Measurements from ENCODE around the gene TTLL6.

The TTLL6 gene

GRCh38 chr17:48760411-48760810, 56.6 kb downstream of the TTLL6 start:
- no peak overlapping the region for H3K27ac ChIP-seq (ENCODE audit: low read depth, low read length)
- peaks cover 33% of the 10 kb centered on the region for H3K27me3 ChIP-seq (ENCODE audit: control insufficient read depth, low read length)
- no peaks in the 10 kb centered on the region for H3K4me1 ChIP-seq (ENCODE audit: control insufficient read depth, low read length)

GRCh38 chr17:48759288-48759687, 57.7 kb downstream of the TTLL6 start:
- H3K27me3 ChIP-seq (ENCODE audit: control insufficient read depth, low read length) = peaks cover 37% of the 10 kb centered on the region
- no peaks in the 10 kb centered on the region for H4K20me1 ChIP-seq (ENCODE audit: control insufficient read depth, insufficient read depth, low read depth, low read length)
- H3K4me3 ChIP-seq (ENCODE audit: low read length) = no peak overlapping the region
- H3K9me2 ChIP-seq (replicated peaks; ENCODE audit: control insufficient read depth, low read length) = no peaks in the 10 kb centered on the region
- H3K79me2 ChIP-seq (ENCODE audit: control insufficient read depth, low read length) = no peaks in the 10 kb centered on the region
- TF ChIP-seq CTCF (IDR thresholded peaks at IDR 0.05; ENCODE audit: low read depth, low read length, poor library complexity, severe bottlenecking) (no peak), EZH2phosphoT487 (IDR thresholded peaks at IDR 0.05; ENCODE audit: borderline replicate concordance, low read length) (no peak)
- H3K4me2 ChIP-seq (ENCODE audit: low read length) = no peak overlapping the region
- H3K36me3 ChIP-seq (ENCODE audit: control insufficient read depth, low read length) = no peaks in the 10 kb centered on the region
- H3K9me3 ChIP-seq (ENCODE audit: control insufficient read depth, insufficient read depth, low read length) = no peaks in the 10 kb centered on the region
- no peaks in the 10 kb centered on the region for H3K4me1 ChIP-seq (ENCODE audit: control insufficient read depth, low read length)
- H3K27ac ChIP-seq (ENCODE audit: low read depth, low read length) = no peak overlapping the region
- no peaks in the 10 kb centered on the region for H3F3A ChIP-seq (ENCODE audit: control insufficient read depth, insufficient read depth)

More at GRCh38 chr17:48760411-48760810, 56.6 kb downstream of the TTLL6 start:
- Histone ChIP-seq H4K20me1 (ENCODE audit: control insufficient read depth, insufficient read depth, low read depth, low read length) (no peaks in the 10 kb centered on the region), H3K9me3 (ENCODE audit: control insufficient read depth, insufficient read depth, low read length) (no peaks in the 10 kb centered on the region), H3K4me3 (ENCODE audit: low read length) (no peak overlapping the region), H3K4me2 (ENCODE audit: low read length) (no peak overlapping the region), H3K36me3 (ENCODE audit: control insufficient read depth, low read length) (no peaks in the 10 kb centered on the region), H3K9me2 (replicated peaks; ENCODE audit: control insufficient read depth, low read length) (no peaks in the 10 kb centered on the region), H3F3A (ENCODE audit: control insufficient read depth, insufficient read depth) (no peaks in the 10 kb centered on the region), H3K79me2 (ENCODE audit: control insufficient read depth, low read length) (no peaks in the 10 kb centered on the region)
- TF ChIP-seq CTCF (IDR thresholded peaks at IDR 0.05; ENCODE audit: low read depth, low read length, poor library complexity, severe bottlenecking) = no peak
- no peak for TF ChIP-seq EZH2phosphoT487 (IDR thresholded peaks at IDR 0.05; ENCODE audit: borderline replicate concordance, low read length)

GRCh38 chr17:48757524-48757961, 59.5 kb downstream of the TTLL6 start:
- Histone ChIP-seq H3F3A (ENCODE audit: control insufficient read depth, insufficient read depth) (no peaks in the 10 kb centered on the region), H3K4me3 (ENCODE audit: low read length) (no peak overlapping the region), H3K9me3 (ENCODE audit: control insufficient read depth, insufficient read depth, low read length) (no peaks in the 10 kb centered on the region), H4K20me1 (ENCODE audit: control insufficient read depth, insufficient read depth, low read depth, low read length) (no peaks in the 10 kb centered on the region), H3K36me3 (ENCODE audit: control insufficient read depth, low read length) (no peaks in the 10 kb centered on the region), H3K4me1 (ENCODE audit: control insufficient read depth, low read length) (no peaks in the 10 kb centered on the region), H3K27me3 (ENCODE audit: control insufficient read depth, low read length) (peaks cover 44% of the 10 kb centered on the region), H3K4me2 (ENCODE audit: low read length) (no peak overlapping the region), H3K27ac (ENCODE audit: low read depth, low read length) (no peak overlapping the region), H3K9me2 (replicated peaks; ENCODE audit: control insufficient read depth, low read length) (no peaks in the 10 kb centered on the region), H3K79me2 (ENCODE audit: control insufficient read depth, low read length) (no peaks in the 10 kb centered on the region)
- TF ChIP-seq CTCF (IDR thresholded peaks at IDR 0.05; ENCODE audit: low read depth, low read length, poor library complexity, severe bottlenecking) (no peak), EZH2phosphoT487 (IDR thresholded peaks at IDR 0.05; ENCODE audit: borderline replicate concordance, low read length) (no peak)

All from DOHH2 (cell line).